ENCODE measurements around the gene EXD3.
"Not testable (repeated sequence)": the region's sequence is repeated elsewhere in the genome, so short reads cannot be mapped to it uniquely, and the experiment has no call there.

The EXD3 gene

DNA sequence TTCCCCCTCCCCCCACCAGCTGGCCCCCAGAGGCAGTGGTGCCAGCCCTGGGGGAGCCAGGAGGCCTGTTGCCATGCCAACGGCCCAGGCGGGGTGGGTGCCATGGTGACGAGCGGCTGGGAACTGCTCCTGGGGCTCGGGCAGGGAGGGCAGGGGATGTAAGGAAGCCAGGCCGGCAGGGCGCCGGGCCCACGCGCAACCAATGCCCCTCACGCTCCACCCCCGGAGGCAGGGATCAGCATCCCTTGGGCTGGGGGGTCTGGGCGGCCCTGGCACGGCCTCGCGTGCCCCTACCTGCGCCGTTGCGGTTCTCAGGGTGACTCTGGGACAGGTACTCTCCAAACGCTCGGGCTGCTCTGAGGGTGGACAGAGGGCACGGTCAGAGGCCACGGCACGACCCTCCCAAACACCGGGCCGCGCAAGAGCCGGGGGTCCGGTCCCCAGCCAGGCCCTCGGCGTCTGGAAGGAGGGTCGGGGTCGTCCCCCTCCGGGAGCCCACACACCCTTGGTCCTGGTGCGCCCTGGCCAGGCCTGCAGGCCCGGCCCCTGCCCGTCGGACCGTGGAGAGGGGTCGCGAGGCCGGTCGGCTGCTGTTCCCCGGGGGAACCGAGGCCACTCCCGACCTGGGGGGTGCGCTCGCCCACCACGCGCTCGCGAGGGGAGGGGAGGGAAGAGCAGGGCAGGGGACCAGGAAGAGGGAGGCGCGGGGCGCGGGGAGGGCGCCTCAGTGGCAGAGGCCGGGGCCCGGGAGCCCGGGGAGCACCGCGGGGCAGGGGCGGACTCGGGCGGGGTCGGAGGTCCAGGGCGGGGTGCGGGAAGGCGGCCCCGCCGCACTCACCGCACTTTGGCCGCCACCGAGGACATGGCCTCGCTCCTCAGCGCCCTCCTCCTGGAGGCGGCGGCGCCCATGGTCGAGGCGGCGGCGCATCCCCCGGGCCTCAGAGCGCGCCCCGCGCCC, 35.5 kb upstream of the EXD3 start:
- DNase-seq, result peak; percentile 27

DNA sequence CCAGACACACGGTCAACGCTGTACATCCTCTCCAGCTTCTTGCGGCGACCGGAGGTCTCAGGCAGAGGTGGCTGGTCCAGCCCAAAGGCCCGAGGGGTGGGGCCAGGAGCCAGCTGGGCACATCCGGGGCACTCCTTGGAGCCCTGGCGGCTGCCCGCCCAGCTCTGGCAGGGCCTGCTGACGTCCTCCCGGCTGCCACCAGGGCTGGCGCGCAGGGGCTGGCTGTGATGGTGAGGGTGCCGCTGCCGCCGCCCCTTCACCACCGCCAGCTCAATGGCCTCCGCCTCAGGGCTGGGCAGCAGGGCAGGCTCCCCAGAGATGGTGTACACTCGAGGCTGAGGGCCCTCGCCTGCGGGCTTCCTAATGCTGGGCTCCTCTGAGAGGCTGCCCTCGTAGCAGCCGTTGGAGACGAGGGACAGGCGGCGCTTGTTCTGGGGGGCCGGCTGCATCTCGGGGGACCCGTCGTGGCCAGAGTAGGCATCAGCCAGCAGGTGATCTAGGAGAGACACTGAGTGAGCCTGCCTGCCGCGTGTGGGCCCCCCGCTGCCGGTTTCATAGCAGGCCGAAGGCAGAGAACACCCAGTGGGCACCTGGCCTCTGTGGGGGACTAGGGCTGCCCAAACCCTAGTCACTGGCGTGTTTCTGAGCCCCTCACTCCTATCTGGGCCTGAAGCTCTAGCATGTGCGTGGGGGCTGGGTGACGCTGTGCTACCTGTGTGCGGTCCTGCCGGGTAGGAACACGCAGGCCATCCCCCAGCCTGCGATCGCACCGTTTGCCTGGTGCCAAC, 34.6 kb upstream of the EXD3 start:
- DNase-seq, result no peak

DNA sequence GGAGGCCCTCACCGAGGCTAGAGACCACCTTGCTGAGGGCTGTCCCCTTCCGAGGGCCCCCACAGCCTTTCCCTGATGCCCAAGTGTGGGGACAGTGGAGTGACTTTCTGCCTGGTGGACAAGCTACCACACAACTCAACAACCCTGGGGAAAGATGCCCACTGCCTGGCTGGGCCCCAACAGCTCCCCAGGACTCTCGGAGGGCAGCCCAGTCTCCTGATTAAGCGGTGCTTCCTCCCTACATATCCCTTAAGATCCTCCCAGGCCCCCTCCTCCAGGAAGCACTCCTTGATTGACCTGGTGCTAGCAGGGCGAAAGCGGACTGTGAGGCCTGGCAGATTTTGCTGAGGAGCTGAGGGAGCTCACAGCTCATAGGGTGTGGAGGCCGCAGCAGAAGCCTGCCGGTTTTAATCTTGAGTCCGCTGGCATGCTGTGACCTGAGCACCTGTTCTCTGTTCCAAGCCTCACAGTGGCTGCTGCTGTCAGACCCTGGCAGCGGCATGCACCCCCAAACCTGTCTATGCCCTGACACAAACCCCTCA, 34.0 kb upstream of the EXD3 start:
- no peak for DNase-seq

DNA sequence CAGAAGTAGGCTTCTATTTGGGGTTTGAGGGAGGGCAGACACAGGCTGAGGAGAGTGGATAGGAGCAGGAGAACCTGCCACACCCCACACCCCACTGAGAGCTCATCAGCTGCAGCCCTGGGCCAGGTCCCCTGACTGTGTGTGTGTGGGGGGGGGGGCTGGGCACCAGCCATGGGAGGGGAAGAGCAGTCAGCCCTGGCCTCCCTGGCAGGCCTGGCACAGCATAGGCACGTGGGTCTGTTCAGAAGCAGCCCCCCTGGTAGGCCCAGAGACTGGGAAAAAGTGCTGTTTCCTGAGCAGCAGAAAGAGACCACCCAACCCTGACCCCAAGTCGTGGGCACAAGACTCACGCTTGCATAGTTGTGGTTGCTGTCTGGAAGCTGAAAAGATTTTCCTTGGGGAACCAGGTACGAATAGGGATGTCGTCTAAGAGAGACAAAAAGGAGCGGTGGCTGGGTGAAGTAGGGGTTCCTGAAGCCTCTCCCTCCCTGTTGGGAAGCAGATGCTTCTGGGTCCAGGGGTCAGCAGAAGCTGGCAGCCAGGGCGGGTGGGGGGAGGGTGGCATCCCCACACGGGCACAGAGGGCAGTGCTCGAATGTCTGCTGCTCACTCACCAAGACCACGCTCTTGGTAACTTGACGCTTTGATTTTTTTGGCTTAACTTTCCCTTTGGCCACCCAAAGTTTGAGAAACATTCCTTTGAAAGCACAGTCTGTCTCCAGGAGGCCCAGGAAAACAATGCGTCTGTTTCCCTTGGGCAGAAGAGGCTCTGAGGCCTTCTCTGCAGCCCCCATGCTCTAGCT, 33.3 kb upstream of the EXD3 start:
- DNase-seq, result no peak

DNA sequence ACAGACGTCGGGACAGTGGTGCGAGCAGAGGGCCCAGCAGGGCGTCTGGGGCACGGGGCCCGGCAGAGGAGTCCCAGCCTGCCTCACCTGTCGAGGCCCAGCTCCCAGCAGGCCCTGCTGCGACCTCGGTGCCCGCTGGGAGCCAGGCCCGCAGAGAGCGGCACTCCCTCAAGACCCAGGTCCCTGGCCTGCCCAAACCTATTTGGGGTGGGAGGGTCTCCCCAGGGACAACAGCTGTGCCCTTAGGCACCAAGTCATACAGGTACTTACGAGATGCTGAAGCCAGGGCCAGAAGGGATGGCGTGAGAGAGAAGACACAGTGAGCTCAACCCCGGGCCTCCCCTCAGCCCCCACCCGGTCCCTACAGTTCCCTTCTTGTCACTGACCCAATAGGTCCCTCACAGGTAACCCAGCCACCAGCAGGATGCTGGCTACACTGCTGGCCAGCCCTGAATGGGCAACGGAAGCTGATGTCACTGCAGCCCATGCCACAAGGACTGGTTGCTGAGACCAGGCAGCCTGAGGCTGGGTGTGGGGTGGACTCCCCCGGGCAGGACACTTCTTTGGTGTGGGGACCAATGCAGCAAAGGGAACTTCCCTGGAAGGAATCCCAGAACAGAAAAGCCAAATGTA, 32.5 kb upstream of the EXD3 start:
- DNase-seq, result no peak

DNA sequence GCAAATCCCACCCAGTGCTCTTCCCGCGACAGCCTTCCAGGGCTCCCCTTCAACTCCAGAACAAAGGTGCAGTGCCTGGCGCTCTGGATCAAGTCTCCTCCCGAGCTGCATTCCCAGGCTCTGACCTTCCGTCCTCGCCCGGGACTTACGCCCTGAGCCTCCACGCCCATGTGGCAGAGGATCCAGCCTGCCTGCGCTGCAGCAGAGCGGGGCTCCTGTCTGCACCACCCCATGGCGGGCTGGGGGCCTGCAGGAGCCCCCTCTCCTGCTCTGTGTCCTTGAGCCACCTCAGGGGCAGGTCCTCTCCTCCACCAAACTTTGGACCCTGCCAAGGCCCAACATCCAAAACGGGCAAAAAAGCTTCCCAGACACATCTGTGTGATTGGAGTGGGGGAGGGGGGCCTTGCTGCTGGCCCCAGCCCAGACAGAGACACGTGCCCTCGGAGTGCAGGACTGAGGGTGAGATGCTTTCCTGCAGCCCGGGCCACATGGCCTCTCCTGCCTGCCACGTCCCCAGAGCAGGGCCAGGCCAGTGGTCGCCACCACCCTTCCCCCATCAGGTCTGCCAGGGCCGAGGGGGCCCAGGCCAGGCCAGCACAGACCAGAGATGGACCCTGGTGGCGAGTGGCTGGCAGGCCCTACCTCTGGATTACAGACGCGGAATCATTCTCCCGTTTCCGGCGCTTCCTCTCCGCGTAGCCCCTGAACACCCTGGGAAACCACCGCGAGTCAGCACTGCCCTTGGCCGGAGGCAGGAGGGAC, 31.8 kb upstream of the EXD3 start:
- no peak for DNase-seq

DNA sequence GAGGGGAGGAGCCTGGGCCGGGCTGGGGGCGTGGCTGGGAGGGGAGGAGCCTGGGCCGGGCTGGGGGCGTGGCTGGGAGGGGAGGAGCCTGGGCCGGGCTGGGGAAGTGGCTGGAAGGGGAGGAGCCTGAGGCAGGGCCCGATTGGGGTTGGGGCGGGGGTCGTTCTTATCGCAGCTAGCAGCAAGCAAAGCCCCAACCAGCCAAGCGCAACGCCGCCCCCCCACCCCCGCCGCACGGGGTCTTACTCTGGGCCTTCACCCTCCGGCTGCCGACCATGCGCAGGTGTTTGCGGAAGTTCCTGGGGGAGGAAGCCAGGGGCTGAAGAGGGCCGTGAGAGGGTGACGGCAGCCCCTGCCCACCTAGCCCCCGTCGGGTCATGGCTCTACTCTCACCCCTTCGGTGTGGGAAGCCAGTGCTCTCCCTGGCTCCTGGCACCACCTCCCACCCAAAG, 31.2 kb upstream of the EXD3 start:
- no peak for DNase-seq

DNA sequence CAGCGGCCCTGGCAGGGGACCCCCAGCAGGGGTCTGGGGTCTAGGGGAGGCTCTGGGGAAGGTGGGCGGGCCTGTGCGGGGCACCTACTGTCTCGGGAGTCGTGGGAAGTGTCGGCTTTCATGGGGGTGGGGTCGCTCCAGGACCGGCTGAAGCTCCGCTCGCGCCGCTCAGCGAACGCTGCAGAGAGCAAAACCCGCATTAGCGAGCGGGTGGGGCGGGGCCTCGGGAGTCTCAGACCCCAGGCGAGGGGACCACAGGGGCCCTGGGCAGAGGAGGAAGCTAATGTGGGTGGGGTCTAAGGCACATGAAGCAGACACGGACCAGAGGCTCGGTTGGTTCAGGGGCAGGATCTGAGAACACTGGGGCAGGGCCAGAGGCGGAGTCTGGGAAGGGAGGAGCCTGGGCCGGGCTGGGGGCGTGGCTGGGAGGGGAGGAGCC, 30.7 kb upstream of the EXD3 start:
- DNase-seq, result no peak

DNA sequence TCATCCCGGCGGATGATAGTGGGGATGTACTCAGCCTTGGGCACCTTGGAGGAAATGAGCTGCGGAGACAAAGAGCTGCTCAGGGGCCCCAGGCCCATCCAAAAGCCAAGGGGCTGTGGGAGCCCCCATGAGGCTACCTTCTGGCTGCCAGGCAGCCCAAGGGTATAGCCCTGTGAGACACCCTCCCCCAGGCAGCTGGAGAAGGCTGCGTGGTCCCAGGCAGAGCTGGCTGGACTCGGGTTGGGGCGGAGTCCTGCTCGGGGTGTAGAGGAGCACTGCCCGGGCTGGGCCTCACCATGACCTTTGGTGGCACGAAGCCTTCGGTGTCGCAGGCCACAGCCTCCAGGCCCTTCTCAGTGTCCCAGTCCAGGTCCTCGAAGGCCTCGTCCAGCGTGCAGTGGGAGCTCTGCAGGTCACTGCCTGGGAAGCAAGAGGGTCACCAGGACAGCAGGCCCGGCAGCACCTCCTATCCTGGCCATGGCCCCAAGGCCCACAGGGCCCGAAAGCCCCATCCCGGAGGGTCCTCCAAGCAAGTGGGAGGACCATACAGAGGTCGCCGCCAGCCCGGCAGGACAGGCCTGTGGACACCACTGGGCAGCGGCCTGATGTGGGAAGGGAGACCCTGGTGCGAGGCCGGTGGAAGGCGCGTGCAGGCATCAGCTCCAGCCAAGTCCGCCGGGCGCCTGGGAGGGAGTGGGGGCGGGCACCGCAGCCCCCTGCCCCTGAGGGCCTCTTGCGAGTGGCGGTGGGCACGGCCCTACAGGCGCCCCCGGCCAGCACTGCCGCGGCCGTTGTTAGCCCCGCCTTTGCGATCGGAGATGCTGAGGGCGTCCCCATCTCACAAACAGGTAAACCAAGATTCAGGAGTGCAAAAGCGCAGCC, 30.0 kb upstream of the EXD3 start:
- DNase-seq, result no peak

DNA sequence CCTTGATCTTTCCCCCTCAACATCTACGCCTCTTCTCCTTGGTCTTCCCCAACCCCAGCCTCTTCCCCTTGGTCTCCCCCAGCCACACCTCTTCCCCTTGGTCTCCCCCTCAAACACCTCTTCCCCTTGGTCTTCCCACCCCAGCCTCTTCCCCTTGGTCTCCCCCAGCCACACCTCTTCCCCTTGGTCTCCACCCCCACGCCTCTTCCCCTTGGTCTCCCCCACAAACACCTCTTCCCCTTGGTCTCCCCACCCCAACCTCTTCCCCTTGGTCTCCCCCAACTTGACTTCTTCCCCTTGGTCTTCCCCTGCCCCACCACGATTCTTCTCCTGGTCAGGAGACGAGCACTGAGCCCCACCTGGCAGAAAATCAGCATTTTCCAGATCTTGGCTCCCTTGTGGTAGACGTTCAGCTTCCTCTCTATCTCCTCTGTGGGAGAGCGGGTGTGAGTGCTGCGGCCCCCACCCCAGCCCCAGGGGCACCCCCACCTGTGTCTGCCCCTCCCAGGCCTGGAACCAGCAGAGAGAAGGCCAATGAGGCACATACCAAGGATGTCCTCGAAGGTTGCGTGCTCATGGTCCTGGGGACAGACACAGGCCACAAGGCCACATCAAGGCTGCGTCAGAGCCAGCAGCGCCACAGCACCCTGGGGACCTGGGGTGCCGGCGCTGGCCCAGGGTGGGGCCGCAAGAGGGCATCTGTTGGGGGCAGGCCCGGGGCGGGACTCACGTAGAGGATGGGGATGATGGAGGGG, 29.2 kb upstream of the EXD3 start:
- no peak for DNase-seq

DNA sequence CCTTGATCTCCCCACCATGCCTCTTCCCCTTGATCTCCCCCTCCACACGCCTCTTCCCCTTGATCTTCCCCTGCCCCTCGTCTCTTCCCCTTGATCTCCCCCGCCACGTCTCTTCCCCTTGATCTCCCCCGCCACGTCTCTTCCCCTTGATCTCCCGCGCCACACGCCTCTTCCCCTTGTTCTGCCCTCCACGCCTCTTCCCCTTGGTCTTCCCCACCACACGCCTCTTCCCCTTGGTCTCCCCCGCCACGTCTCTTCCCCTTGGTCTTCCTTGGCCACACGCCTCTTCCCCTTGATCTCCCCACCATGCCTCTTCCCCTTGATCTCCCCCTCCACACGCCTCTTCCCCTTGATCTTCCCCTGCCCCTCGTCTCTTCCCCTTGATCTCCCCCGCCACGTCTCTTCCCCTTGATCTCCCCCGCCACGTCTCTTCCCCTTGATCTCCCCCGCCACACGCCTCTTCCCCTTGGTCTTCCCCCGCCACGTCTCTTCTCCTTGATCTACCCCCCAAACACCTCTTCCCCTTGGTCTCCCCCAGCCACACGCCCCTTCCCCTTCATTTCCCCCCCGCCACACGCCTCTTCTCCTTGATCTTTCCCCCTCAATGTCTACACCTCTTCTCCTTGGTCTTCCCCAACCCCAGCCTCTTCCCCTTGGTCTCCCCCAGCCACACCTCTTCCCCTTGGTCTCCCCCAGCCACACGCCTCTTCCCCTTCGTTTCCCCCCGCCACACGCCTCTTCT, 28.5 kb upstream of the EXD3 start:
- not testable (repeated sequence) for DNase-seq

DNA sequence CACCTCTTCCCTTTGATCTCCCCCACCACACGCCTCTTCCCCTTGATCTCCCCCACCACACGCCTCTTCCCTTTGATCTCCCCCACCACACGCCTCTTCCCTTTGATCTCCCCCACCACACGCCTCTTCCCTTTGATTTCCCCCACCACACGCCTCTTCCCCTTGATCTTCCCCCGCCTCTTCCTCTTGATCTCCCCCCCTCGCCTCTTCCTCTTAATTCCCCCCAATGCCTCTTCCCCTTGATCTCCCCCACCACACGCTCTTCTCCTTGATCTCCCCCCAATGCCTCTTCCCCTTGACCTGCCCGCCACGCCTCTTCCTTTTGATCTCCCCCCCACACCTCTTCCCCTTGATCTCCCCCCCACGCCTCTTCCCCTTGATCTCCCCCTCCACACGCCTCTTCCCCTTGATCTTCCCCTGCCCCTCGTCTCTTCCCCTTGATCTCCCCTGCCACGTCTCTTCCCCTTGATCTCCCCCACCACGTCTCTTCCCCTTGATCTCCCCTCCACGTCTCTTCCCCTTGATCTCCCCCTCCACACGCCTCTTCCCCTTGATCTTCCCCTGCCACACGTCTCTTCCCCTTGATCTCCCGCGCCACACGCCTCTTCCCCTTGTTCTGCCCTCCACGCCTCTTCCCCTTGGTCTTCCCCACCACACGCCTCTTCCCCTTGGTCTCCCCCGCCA, 27.7 kb upstream of the EXD3 start:
- not testable (repeated sequence) for DNase-seq

DNA sequence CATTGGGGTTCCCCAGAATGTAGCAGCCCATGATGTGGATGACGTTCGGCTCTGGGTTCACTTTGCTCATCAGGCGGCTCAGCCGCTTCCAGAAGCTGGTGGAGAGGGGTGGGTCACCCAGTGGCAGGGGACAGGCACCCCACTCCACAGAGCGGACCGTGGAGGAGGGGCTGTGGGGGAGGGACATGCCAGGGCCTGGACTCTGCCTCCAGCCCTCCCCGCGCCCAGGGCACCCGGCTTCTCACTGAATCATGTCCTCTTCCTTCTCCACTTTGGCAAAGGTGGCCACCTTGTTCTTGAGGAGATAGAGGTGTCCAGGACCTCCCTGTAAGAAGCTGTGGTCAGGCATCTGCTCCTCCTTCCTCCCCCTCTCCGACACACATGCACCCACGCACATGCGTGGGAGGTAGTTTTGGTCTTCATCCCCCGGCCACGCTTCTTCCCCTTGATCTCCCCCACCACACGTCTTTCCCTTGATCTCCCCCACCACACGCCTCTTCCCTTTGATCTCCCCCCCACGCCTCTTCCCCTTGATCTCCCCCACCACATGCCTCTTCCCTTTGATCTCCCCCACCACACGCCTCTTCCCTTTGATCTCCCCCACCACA, 27.1 kb upstream of the EXD3 start:
- DNase-seq, result no peak

DNA sequence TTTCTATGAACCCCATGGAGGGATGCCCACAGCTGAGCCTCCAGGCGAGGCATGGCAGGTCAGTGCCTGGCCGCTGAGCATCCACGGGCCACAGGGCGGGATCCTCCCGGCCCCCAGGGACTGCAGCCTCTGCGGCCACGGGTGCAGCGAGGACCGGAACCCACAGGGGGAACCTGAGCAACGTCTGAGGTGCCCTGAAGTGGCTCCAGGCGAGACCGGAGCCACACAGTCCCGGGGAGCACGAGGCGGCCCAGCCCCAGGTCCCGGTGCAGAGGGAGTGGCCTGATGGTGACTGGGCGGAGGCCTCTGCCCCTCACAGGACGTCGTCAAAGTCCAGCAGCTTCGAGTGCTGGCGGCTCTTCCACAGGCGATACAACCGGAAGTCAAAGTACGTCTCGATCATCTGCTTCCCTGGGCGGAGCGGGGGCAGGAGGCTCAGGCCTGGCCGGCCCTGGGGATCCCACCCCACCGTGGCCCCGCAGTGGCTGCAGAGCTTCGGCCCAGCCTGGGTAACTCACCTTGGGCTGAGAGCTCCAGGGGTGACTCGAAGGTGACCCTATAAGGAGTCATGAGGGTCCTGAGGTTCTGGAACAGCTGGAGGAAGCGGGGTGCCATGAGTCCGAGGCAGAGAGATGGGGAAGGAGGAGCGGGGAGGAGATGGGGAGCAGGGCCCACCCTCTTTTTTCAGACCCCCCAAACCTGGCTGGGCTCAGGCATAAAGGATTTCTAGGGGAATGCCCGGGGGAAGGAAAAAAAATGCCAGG, 26.3 kb upstream of the EXD3 start:
- DNase-seq, result no peak

DNA sequence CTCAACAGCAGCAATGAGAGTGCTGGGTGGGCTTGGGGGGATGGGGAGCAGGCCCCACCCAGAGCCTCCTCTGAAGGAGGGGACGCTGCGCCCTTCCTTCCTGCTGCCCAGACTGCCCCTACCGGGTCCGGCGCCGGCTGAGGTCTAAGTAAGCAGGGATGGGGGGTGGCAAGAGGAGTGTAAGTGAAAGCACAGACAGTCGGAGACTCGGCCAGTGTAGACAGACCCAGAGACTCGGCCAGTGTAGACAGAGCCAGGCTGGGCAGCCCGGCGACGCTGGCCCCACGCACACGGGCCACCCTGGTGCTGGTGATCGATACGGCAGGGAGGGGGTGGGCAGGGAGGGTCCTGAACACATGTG, 25.6 kb upstream of the EXD3 start:
- no peak for DNase-seq

DNA sequence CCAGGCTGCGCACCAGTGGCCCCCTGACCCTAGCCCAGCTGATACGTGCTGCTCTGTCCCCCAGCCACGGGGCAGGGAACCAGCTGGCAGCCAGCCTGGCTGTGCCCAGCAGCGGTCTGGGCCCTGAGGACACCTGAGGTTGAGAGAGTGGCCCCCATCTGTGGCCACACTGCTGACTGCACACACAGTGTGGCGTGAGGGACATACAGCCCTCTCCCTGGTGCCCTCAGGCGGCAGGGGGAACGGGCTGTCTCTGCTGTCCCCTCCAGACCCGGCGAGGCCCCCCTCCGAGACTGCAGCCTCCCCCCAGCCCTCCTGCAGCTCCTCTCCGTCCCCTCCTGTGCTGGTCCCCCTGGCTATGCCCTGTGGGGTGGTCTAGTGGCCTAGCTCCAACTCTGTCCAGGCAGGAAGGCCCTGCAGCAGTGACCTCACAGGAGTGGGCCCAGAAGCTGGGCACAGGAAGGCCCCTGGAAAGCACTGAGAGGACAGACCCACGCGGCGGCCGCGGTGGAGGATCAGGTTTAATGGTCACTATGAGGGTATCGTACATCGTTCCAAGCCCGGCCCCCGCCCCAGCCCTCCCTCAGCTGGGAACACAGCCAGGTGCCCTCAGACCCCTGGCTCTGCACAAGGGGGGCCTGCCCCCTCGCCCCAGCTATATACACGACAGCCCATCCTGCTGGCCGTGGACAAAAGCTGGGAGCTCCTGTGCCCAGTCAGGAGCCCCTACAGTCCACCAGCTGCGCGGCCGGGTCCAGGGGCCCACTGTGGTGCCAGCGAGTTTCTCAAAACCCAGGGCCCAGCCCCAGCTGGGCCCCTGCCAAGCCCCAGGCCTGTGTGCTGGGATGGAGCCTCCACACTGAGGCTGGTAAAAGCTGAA, 25.0 kb upstream of the EXD3 start:
- DNase-seq, result no peak
